GM06990 (cell line): ENCODE results near the gene CACNA2D2.

Experiments used
- DNase-seq: peaks from one replicate; pipeline ENCODE4 v3.0.0-alpha.2; 2011; ENCODE audit not compliant: insufficient read length; ENCODE audit errors: extremely low read depth
- H3K27me3 ChIP-seq: replicated peaks from 2 replicates; pipeline ENCODE4 v1.6.0; 2011; ENCODE audit warnings: low read length; ENCODE audit not compliant: control insufficient read depth, insufficient read depth
- H3K36me3 ChIP-seq: 2 replicates; pipeline ENCODE4 v1.5.1; 2011; ENCODE audit warnings: low read length; ENCODE audit not compliant: control insufficient read depth, insufficient read depth
- H3K4me3 ChIP-seq: replicated peaks from 2 replicates; pipeline ENCODE4 v1.5.1; 2011; ENCODE audit warnings: low read depth, mild to moderate bottlenecking, control low read depth, low read length
- TF ChIP-seq, protein P1 (sequence below): IDR thresholded peaks from 2 replicates; pipeline ENCODE4 v1.5.1; 2011; ENCODE audit warnings: low read length, control low read depth, mild to moderate bottlenecking, inconsistent platforms; ENCODE audit not compliant: insufficient read depth, poor library complexity, severe bottlenecking

CACNA2D2 gene

DNA sequence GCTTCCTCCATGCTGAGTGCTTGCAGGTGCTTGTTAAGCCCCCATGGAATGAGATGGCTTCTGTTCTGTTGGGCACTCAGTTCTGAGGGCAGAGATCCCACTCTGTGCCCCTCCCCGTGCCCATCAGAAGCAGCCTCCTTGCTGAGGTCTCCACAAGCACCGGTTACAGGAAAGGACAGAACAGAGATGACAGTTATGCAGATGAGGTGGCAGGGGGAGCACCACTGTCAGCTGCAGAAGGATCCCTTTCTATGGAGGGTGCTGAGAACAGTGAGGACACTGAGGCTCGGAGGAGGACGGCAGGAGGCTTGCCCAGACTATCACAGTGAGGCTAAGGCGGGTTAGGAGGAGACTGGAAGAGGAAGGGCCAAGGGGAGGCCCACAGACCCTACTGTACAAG is 12.4 kb downstream of the CACNA2D2 start:
- Histone ChIP-seq H3K36me3 (no peaks in the 10 kb centered on the region), H3K4me3 (no peak overlapping the region), H3K27me3 (no peaks in the 10 kb centered on the region)
- no peak for DNase-seq
- TF ChIP-seq, protein P1, sequence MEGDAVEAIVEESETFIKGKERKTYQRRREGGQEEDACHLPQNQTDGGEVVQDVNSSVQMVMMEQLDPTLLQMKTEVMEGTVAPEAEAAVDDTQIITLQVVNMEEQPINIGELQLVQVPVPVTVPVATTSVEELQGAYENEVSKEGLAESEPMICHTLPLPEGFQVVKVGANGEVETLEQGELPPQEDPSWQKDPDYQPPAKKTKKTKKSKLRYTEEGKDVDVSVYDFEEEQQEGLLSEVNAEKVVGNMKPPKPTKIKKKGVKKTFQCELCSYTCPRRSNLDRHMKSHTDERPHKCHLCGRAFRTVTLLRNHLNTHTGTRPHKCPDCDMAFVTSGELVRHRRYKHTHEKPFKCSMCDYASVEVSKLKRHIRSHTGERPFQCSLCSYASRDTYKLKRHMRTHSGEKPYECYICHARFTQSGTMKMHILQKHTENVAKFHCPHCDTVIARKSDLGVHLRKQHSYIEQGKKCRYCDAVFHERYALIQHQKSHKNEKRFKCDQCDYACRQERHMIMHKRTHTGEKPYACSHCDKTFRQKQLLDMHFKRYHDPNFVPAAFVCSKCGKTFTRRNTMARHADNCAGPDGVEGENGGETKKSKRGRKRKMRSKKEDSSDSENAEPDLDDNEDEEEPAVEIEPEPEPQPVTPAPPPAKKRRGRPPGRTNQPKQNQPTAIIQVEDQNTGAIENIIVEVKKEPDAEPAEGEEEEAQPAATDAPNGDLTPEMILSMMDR, result no peak

DNA sequence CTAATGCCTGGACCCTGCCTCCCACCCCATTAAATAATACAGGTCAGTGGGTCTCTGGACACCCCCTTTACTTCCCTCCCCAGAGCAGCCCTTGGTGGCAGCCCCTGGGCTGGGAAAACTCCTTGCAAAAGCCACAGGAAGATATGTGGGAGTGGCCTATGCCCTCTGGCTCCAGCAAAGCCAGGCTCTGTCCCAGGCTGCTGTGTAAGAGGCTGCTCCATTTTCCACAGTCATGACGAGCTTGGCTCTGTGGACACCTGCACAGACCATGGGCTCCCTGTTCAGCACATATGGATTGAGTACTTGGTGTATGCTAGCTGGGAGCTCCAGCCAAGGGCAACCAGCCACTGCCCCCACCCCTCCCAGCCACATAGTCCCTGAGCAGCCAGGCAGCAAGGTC is 13.0 kb downstream of the CACNA2D2 start:
- no peak overlapping the region for H3K4me3 ChIP-seq
- TF ChIP-seq, protein P1, result no peak
- DNase-seq, result no peak
- no peaks in the 10 kb centered on the region for H3K36me3 ChIP-seq
- no peaks in the 10 kb centered on the region for H3K27me3 ChIP-seq

DNA sequence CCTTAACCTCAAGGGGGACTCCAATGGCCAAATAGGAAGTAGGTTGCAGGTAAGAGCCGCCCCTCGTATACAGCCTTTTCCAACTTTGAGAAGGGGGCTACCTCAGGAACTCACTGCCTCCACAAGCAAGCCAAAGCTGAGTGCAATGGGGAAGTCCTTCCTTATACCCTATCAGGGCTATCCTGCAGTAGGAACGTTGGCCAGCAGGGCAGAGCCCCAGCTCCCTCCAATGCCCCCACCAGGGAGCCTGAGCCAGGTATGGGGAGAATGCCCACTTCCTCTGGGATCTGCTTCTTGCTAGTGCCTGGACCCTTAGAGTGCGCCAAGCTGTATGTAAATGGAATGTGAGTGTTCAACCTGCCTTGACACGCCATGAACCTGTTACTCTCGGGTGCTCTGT is 16.3 kb downstream of the CACNA2D2 start:
- DNase-seq, result no peak
- peaks cover 1% of the 10 kb centered on the region for H3K27me3 ChIP-seq
- TF ChIP-seq, protein P1, result no peak
- no peaks in the 10 kb centered on the region for H3K36me3 ChIP-seq
- H3K4me3 ChIP-seq, result no peak overlapping the region

DNA sequence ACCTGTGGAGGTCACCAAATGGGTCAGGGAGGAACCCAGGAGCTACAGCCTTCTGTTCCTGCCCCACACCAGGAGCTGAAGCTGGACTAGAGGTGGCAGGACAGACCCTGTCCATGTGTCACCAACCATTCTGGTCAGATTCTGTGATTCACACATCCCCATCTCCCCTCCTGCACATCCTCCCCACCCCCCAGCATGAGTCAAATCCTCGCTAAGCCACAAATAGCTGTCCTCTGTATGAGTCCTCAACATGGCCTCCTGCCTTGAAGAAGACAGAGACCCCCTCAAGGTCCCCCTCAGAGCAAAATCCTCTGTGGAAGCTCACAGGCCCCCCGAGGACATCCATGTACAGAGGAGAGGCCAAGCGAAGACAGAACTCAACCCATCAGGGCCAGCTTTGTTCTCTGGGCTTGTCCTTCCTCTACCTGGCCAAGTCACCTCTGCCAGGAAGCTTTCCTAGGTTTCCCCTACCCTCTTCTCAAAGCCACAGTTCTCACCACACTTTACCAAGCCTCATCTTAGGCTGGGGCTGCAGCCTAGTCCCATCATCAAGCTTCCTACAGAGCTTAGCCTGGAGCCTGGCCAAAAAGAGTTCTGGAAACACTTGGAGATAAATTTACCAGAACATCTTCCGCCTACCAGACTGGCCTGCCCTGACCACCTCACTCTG is 17.1 kb downstream of the CACNA2D2 start:
- TF ChIP-seq, protein P1, result no peak
- Histone ChIP-seq H3K27me3 (peaks cover 1% of the 10 kb centered on the region), H3K4me3 (no peak overlapping the region), H3K36me3 (no peaks in the 10 kb centered on the region)
- DNase-seq, result no peak

DNA sequence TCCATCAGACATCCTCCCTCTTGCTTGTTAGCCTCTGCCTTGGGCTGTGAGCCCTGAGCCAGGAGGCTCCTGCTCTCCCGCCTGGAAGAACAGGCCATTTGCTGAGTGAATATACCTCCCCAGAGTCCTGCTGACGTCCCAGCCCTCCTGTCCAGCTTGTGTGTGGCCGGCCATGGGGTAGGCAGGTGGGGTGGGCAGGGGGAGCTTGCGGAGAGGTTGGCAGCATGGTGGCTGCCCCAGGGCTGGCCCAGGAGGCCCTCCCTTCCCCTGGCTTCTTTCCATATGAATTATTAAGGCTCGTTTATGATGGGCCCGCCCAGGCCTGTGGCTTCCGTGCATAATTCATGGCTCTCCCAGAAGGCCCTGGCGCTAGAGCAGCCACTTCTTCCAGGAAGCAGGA is 18.7 kb downstream of the CACNA2D2 start:
- Histone ChIP-seq H3K27me3 (peaks cover 1% of the 10 kb centered on the region), H3K36me3 (no peaks in the 10 kb centered on the region), H3K4me3 (no peak overlapping the region)
- TF ChIP-seq, protein P1, result no peak
- no peak for DNase-seq

DNA sequence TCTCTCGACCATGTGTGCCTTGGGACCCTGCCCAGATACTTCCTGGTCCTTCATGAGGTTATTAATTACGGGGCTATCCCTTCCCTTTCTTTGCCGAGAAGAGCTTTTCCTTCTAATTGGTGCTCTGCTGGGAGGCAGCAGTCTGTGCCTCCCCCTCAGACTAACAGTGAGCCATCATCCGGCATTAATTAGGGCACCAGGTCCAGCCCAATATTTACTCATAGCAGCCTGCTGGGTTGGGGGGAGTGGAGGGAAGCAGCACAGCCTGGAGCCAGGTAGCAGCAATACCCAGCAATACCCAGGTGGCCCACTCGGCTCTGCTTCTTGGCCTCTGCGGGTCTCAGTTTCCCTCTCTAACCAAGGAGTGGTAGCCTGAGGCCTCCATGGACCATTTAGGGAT is 20.1 kb downstream of the CACNA2D2 start:
- Histone ChIP-seq H3K36me3 (no peaks in the 10 kb centered on the region), H3K4me3 (no peak overlapping the region), H3K27me3 (peaks cover 1% of the 10 kb centered on the region)
- TF ChIP-seq, protein P1, result no peak
- no peak for DNase-seq
